Ammon's horn (tissue), 1 donor: ENCODE measurements around the gene CARD11.
A peak's percentile ranks its signal among the peaks of the same experiment; 100 is the strongest.
"Not testable (repeated sequence)": the region's sequence is repeated elsewhere in the genome, so short reads cannot be mapped to it uniquely, and the experiment has no call there.

ENCODE experiments used
- DNase-seq: peaks from one replicate; pipeline ENCODE4 v3.0.0-alpha.2; 2016; ENCODE audit warnings: low spot score

Gene CARD11

GRCh38 chr7:3064067-3064466 is 20.4 kb upstream of the CARD11 start:
- no peak for DNase-seq

GRCh38 chr7:3063016-3063753 is 19.5 kb upstream of the CARD11 start:
- no peak for DNase-seq

GRCh38 chr7:3057066-3057420 is 13.4 kb upstream of the CARD11 start:
- no peak for DNase-seq

GRCh38 chr7:3056234-3057065 is 12.8 kb upstream of the CARD11 start:
- DNase-seq: no peak

GRCh38 chr7:3055626-3056025 is 12.0 kb upstream of the CARD11 start:
- DNase-seq: no peak

GRCh38 chr7:3042861-3043489 is 692 bp downstream of the CARD11 start:
- DNase-seq: no peak

GRCh38 chr7:3041986-3042675 is 1.5 kb downstream of the CARD11 start:
- DNase-seq: no peak

GRCh38 chr7:3039787-3040186 is 3.9 kb downstream of the CARD11 start:
- no peak for DNase-seq

GRCh38 chr7:3038011-3038410 is 5.7 kb downstream of the CARD11 start:
- not testable (repeated sequence) for DNase-seq

GRCh38 chr7:3037259-3037658 is 6.4 kb downstream of the CARD11 start:
- peak; percentile 25 for DNase-seq

- no peak for DNase-seq
These were observed 9.0 kb downstream of the CARD11 start for GRCh38 chr7:3034591-3035150.

GRCh38 chr7:3033581-3033980 is 10.1 kb downstream of the CARD11 start:
- DNase-seq: peak; percentile 47

- no peak for DNase-seq
These were observed 10.5 kb downstream of the CARD11 start for GRCh38 chr7:3033136-3033535.

- DNase-seq: no peak
These were observed 11.4 kb downstream of the CARD11 start for GRCh38 chr7:3032256-3032655.

- no peak for DNase-seq
These were observed 14.5 kb downstream of the CARD11 start for GRCh38 chr7:3029138-3029537.

- DNase-seq: no peak
These were observed 14.9 kb downstream of the CARD11 start for GRCh38 chr7:3028758-3029093.

GRCh38 chr7:3028071-3028757 is 15.5 kb downstream of the CARD11 start:
- DNase-seq: peak; percentile 79

- no peak for DNase-seq
These were observed 16.4 kb downstream of the CARD11 start for GRCh38 chr7:3027005-3027845.

- DNase-seq: no peak
These were observed 18.1 kb downstream of the CARD11 start for GRCh38 chr7:3025616-3026015.

GRCh38 chr7:3021825-3022224 is 21.8 kb downstream of the CARD11 start:
- DNase-seq: no peak

- not testable (repeated sequence) for DNase-seq
These were observed 22.4 kb downstream of the CARD11 start for GRCh38 chr7:3021224-3021623.
